GM19395 (cell line): ENCODE measurements around the gene TIMM17A.

Experiments used
- ATAC-seq: cut with Tn5 transposase; IDR thresholded peaks from one replicate; pipeline ENCODE4 v1.9.1; 2021; ENCODE audit warnings: mild to moderate bottlenecking, moderate library complexity; ENCODE audit not compliant: unreplicated experiment

TIMM17A gene

GRCh38 chr1:201982623-201983379 lies 27.5 kb downstream of the TIMM17A start, which contains the start of gene RNPEP:
TSS of gene RNPEP (plus strand) at chr1:201982648. CDS start at chr1:201982667, 19 bp downstream.
- ATAC-seq: peak; percentile 74

- no peak for ATAC-seq
Measured at GRCh38 chr1:201983380-201983805, 28.1 kb downstream of the TIMM17A start.

DNA sequence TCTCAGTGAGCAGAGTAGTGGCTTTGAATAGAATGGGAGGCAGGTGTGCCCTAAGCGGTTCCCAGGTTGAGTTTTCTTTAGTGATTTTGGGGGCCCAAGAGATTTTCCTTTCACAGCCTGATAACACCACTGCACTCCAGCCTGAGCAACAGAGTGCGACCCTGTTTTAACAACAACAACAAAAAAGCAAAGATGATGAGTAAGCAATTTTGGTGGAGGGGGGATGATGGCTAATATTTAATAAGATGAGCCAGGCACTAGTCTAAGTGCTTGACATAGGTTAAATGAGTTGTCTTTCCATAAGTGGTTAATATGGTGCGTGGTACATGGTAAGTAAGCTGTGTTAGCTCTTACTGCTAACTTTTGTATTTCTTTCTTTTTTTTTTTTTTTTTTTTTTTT lies 29.1 kb downstream of the TIMM17A start:
- ATAC-seq: no peak

GRCh38 chr1:201985355-201985754 lies 30.1 kb downstream of the TIMM17A start:
- ATAC-seq: no peak

- no peak for ATAC-seq
Measured at GRCh38 chr1:201988601-201989000, 33.3 kb downstream of the TIMM17A start.

- ATAC-seq: no peak
Measured at GRCh38 chr1:201989354-201990128, 34.2 kb downstream of the TIMM17A start.

- no peak for ATAC-seq
Measured at GRCh38 chr1:201990427-201990826, 35.1 kb downstream of the TIMM17A start.

DNA sequence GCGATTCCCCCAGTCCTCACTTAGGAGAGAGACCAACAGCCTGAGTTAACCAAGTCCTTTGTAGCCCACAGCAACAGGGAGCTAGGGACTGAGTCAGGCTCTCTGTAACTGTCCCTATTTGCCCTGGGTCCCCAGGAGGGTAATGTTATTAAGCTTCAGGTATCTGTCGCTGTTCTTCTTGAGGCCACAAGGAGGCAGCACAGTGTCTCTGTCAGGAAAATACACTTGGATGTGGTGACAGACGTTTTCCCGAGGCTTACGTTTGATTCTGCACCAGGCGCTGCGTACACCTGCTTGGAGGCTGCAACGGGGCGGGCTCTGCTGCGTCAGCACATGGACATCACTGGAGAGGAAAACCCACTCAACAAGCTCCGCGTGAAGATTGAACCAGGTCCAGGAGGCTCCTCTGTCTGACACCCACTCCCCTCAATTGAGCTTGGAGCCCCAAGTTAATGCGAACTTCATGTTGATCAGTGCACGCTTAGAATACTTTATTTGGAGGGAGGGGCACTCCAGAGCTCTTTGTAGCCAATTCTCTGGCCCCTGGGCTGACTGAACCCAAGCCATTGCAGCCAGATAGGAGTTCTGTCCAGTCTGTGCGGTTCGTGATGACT lies 44.4 kb downstream of the TIMM17A start:
- ATAC-seq: no peak

- no peak for ATAC-seq
Measured at GRCh38 chr1:202002507-202002906, 47.2 kb downstream of the TIMM17A start.

DNA sequence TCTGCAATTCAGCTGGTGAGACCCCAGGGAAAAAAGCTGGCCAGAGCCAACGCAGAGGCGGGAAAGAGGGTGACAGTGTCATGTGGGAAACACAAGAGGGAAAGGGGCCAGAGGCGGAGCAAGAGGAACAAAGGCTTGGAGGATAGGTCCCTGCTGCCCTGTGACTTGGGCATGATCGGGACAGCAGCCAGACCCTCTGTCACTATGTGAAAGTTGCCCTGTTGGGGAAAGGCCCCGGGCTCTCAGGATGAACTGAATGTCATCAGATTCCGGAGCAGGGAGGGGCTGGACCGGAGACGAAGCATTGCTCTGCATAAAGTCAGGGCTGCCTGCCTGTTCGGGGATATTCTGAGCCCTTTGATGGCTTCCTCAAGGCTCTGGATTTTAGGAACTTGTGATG lies 49.4 kb downstream of the TIMM17A start:
- ATAC-seq: no peak

DNA sequence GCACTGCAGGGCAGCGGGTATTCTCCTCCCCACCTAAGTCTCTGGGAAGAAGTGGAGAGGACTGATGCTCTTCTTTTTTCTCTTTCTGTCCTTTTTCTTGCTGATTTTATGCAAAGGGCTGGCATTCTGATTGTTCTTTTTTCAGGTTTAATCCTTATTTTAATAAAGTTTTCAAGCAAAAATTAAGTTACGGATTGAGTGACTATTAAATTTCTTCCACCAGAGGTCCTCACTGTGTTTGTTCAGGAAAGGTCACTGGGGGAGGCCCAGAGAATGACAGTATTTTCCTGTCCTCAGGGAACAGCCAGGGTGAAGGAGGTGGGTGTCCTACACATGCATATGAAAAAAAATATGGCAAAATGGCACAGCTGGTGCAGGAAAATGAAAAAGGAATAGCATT lies 50.7 kb downstream of the TIMM17A start:
- ATAC-seq: no peak

DNA sequence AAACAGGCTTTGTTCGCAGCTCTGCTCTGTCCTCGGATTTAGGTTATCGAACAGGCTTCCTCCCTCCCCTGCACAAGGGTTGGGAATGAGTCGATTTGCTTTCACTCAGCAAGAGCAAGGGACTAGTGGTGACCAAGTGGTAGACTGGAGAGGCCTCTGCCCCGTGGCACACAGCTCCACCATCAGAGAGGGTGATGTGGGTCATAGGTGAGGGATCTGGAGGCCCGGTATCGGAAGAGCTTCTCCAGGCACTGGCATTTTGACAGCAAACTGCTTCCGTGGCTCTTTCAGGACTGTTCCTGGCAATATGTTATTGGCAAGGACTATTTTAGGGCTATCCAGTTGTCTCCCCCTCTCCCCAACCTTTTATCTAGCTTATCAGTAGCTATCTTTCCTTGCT lies 52.0 kb downstream of the TIMM17A start:
- ATAC-seq: no peak

DNA sequence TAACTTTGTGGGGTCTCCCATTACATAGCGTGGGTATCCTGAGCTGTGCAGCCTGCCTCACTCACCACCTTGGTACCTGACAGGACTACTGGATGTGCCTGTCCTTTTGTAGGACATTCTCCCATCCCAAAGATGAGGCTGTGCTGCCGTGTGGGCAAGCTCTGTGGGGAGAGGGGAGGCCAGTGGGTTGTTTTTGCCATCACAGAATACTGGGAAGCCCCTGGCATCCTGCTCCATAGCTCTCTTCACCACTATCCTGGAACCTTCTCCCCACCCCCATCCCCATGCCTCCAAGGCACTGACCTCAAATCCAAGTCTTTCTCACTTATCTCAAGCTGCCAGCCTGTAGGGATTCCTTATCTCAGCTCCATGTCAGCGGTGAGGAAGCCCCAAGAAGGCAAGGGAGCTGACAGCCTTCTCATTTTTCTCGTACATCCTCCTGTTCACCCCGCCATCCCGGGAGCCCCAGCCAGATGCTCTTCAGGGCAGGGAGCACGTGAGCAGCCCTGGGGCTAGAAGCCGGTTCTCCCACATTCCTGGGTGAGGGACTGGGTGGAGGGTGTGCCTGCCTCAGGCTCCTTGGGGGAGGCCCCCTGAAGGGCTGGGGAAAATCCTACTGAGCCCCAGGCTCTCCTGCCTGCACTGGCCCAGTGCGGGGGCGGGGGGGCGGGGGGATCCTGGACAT lies 52.6 kb downstream of the TIMM17A start:
- ATAC-seq: no peak

GRCh38 chr1:202009326-202010179 lies 54.2 kb downstream of the TIMM17A start:
- peak; percentile 56 for ATAC-seq

- ATAC-seq: peak; percentile 89
Measured at GRCh38 chr1:202010180-202011015, 55.1 kb downstream of the TIMM17A start, which contains the start of gene ELF3. TSS of gene ELF3 (plus strand) at chr1:202010587. CDS start at chr1:202011137, 550 bp downstream.

- ATAC-seq: no peak
Measured at GRCh38 chr1:202011994-202012393, 56.7 kb downstream of the TIMM17A start.

DNA sequence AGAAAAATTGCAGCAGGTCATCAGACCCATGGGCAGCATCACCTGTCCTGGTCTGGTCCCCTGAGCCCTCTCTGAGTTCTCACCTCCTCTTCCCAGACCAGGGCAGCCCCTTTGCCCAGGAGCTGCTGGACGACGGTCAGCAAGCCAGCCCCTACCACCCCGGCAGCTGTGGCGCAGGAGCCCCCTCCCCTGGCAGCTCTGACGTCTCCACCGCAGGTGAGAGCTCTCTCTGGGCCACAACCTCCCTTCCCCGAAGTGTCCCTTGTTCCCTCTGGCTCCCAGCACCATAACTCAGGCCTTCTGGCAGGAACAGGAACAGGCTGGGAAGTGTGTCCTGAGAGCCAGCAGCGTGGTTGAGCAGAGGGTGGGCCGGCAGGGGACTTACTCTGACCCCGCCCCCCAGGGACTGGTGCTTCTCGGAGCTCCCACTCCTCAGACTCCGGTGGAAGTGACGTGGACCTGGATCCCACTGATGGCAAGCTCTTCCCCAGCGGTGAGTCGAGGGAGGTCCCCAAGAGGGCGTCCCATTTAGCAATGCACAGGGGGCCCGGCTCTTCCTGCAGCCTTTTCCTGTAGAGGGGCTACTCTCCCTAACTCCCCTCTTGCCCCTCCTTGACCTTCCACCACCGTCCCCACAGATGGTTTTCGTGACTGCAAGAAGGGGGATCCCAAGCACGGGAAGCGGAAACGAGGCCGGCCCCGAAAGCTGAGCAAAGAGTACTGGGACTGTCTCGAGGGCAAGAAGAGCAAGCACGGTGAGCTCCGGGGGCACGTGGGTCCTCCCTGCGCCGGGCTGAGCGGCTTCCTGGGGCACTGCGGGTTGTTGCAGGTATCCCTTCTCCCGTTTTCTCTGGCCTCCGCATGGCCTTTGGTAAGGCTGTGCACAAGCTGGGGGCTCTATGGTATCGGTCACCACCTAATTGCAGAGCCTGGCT lies 57.5 kb downstream of the TIMM17A start:
- no peak for ATAC-seq

GRCh38 chr1:202013603-202014002 lies 58.3 kb downstream of the TIMM17A start:
- ATAC-seq: no peak
